Measurements from ENCODE around the gene IFNAR2. TPM values are rescaled to one million over a fixed set of nuclear protein-coding genes. Genes with fewer than 3 reads are reported as not detected.
A peak's percentile ranks its signal among the peaks of the same experiment; 100 is the strongest.

The IFNAR2 gene
- total RNA-seq, 1 donor from 2014 or later = 23.3 TPM

GRCh38 chr21:33202464-33203363, 27.0 kb upstream of the IFNAR2 start:
- DNase-seq (ENCODE audit: low read depth) (no peak), FAIRE-seq (no peak)
- Histone ChIP-seq H3K36me3 (ENCODE audit: insufficient read depth, low read length) (no peaks in the 10 kb centered on the region), H3K27me3 (ENCODE audit: insufficient read depth, low read length) (peaks cover 3% of the 10 kb centered on the region), H3K4me2 (ENCODE audit: low read length) (peak overlapping the region; percentile 44), H3K4me1 (ENCODE audit: insufficient read depth, low read length) (peaks cover 19% of the 10 kb centered on the region), H3K9me3 (ENCODE audit: insufficient read depth, low read depth, low read length) (no peaks in the 10 kb centered on the region), H3K79me2 (ENCODE audit: insufficient read depth, low read length) (no peaks in the 10 kb centered on the region), H3K4me3 (ENCODE audit: insufficient read depth, low read depth, low read length) (no peak overlapping the region), H3K27ac (ENCODE audit: low read depth, low read length) (peak overlapping the region; percentile 68), H2AFZ (ENCODE audit: low read depth, low read length) (peak overlapping the region; percentile 23), H4K20me1 (ENCODE audit: insufficient read depth, low read length) (no peaks in the 10 kb centered on the region), H3K9ac (ENCODE audit: low read length) (peak overlapping the region; percentile 55)
- no peaks in the 10 kb centered on the region for H3K36me3 Mint-ChIP-seq (ENCODE audit: low read depth, unreplicated experiment)
- peaks cover 5% of the 10 kb centered on the region for H3K9me3 Mint-ChIP-seq (ENCODE audit: unreplicated experiment)
- no peak overlapping the region for H3K4me3 Mint-ChIP-seq (ENCODE audit: unreplicated experiment)
- peaks cover 30% of the 10 kb centered on the region for H3K4me1 Mint-ChIP-seq (ENCODE audit: low read depth, unreplicated experiment)
- TF ChIP-seq EZH2 (IDR thresholded peaks at IDR 0.05; ENCODE audit: insufficient read depth, low read length) = no peak
- TF ChIP-seq CTCF (IDR thresholded peaks at IDR 0.05; ENCODE audit: insufficient read depth, low read depth, low read length) = no peak
- peak overlapping the region; percentile 67 for H3K27ac Mint-ChIP-seq (ENCODE audit: unreplicated experiment)
- H3K27me3 Mint-ChIP-seq (ENCODE audit: low read depth, unreplicated experiment) = no peaks in the 10 kb centered on the region

GRCh38 chr21:33203371-33203724, 26.4 kb upstream of the IFNAR2 start:
- peak overlapping the region; percentile 55 for H3K9ac ChIP-seq (ENCODE audit: low read length)
- no peaks in the 10 kb centered on the region for H3K36me3 ChIP-seq (ENCODE audit: insufficient read depth, low read length)

More at GRCh38 chr21:33203371-33203724, 26.4 kb upstream of the IFNAR2 start:
- Histone ChIP-seq H3K4me2 (ENCODE audit: low read length) (peak overlapping the region; percentile 44), H3K27ac (ENCODE audit: low read depth, low read length) (peak overlapping the region; percentile 68), H3K4me1 (ENCODE audit: insufficient read depth, low read length) (peaks cover 19% of the 10 kb centered on the region), H2AFZ (ENCODE audit: low read depth, low read length) (peak overlapping the region; percentile 23), H3K27me3 (ENCODE audit: insufficient read depth, low read length) (no peaks in the 10 kb centered on the region), H3K79me2 (ENCODE audit: insufficient read depth, low read length) (no peaks in the 10 kb centered on the region), H4K20me1 (ENCODE audit: insufficient read depth, low read length) (no peaks in the 10 kb centered on the region), H3K4me3 (ENCODE audit: insufficient read depth, low read depth, low read length) (no peak overlapping the region), H3K9me3 (ENCODE audit: insufficient read depth, low read depth, low read length) (no peaks in the 10 kb centered on the region)
- no peaks in the 10 kb centered on the region for H3K36me3 Mint-ChIP-seq (ENCODE audit: low read depth, unreplicated experiment)
- TF ChIP-seq CTCF (IDR thresholded peaks at IDR 0.05; ENCODE audit: insufficient read depth, low read depth, low read length) = no peak
- TF ChIP-seq EZH2 (IDR thresholded peaks at IDR 0.05; ENCODE audit: insufficient read depth, low read length) = no peak
- H3K4me1 Mint-ChIP-seq (ENCODE audit: low read depth, unreplicated experiment) = peaks cover 30% of the 10 kb centered on the region
- H3K27me3 Mint-ChIP-seq (ENCODE audit: low read depth, unreplicated experiment) = no peaks in the 10 kb centered on the region
- H3K9me3 Mint-ChIP-seq (ENCODE audit: unreplicated experiment) = peaks cover 7% of the 10 kb centered on the region
- no peak for DNase-seq (ENCODE audit: low read depth)
- H3K27ac Mint-ChIP-seq (ENCODE audit: unreplicated experiment) = peak overlapping the region; percentile 67
- no peak for FAIRE-seq
- H3K4me3 Mint-ChIP-seq (ENCODE audit: unreplicated experiment) = no peak overlapping the region
